PC-3 (cell line): ENCODE data around the gene MAMLD1.

Experiments
- EZH2 ChIP-seq: fragments of 300-600 bp; sonication (generic); IDR thresholded peaks from one replicate; pipeline ENCODE4 v1.6.1; 2017; ENCODE audit warnings: antibody characterized with exemption, mild to moderate bottlenecking, low read length; ENCODE audit not compliant: unreplicated experiment
- EZH2phosphoT487 ChIP-seq: fragments of 300-600 bp; sonication (generic); IDR thresholded peaks from 2 replicates; pipeline ENCODE4 v1.6.1; 2018; ENCODE audit warnings: mild to moderate bottlenecking, antibody characterized with exemption, low read length, borderline replicate concordance
- TF ChIP-seq, protein P1 (sequence below): fragments of 300-600 bp; sonication (generic); conservative IDR thresholded peaks from 2 replicates; pipeline ENCODE4 v1.5.1; 2017; ENCODE audit warnings: antibody characterized with exemption, low read depth, mild to moderate bottlenecking, low read length

DNA sequence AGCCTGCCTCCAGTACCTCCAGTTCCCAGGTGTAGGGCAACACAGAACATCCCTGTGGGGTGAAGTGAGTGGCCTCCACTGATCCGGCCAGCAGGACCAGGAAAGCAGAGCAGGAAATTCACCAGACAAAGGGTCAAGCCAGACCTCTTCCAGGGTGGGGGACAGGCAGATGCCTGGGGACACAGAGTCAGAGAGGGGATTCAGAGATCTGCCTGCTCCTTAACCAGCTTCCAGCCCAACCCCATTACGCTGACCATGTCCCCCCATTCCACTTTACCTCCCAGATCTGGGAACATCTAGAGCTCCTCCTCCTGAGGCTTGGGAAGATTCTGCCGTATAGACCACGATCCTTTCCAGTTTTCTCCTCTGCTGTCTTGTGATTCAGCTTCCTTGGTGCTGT lies 132.4 kb downstream of the MAMLD1 start:
- TF ChIP-seq, protein P1, sequence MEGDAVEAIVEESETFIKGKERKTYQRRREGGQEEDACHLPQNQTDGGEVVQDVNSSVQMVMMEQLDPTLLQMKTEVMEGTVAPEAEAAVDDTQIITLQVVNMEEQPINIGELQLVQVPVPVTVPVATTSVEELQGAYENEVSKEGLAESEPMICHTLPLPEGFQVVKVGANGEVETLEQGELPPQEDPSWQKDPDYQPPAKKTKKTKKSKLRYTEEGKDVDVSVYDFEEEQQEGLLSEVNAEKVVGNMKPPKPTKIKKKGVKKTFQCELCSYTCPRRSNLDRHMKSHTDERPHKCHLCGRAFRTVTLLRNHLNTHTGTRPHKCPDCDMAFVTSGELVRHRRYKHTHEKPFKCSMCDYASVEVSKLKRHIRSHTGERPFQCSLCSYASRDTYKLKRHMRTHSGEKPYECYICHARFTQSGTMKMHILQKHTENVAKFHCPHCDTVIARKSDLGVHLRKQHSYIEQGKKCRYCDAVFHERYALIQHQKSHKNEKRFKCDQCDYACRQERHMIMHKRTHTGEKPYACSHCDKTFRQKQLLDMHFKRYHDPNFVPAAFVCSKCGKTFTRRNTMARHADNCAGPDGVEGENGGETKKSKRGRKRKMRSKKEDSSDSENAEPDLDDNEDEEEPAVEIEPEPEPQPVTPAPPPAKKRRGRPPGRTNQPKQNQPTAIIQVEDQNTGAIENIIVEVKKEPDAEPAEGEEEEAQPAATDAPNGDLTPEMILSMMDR, result no peak
- TF ChIP-seq EZH2, result no peak
- TF ChIP-seq EZH2phosphoT487, result no peak
